GM08714 (cell line): ENCODE results near the gene CST3.

ENCODE experiments used
- H3K4me3 ChIP-seq: fragments of 200-500 bp; sonication (Bioruptor generic); 2 replicates; pipeline ENCODE4 v1.5.1; 2014; ENCODE audit warnings: mild to moderate bottlenecking, low read length, inconsistent platforms
- ZNF274 ChIP-seq: IDR thresholded peaks from 2 replicates; pipeline ENCODE4 v1.6.1; 2012; ENCODE audit warnings: mild to moderate bottlenecking, low read depth, low read length

The CST3 gene

GRCh38 chr20:23655491-23656211, 17.9 kb upstream of the CST3 start:
- TF ChIP-seq ZNF274, result no peak
- H3K4me3 ChIP-seq, result no peak overlapping the region

GRCh38 chr20:23654717-23655116, 17.0 kb upstream of the CST3 start:
- TF ChIP-seq ZNF274, result no peak
- no peak overlapping the region for H3K4me3 ChIP-seq

GRCh38 chr20:23654000-23654399, 16.2 kb upstream of the CST3 start:
- H3K4me3 ChIP-seq, result no peak overlapping the region
- no peak for TF ChIP-seq ZNF274

- no peak overlapping the region for H3K4me3 ChIP-seq
- no peak for TF ChIP-seq ZNF274
These were observed 15.7 kb upstream of the CST3 start for GRCh38 chr20:23653400-23653938.

- no peak overlapping the region for H3K4me3 ChIP-seq
- no peak for TF ChIP-seq ZNF274
These were observed 15.2 kb upstream of the CST3 start for GRCh38 chr20:23652926-23653325.

GRCh38 chr20:23652371-23652770, 14.6 kb upstream of the CST3 start:
- TF ChIP-seq ZNF274, result no peak
- no peak overlapping the region for H3K4me3 ChIP-seq

- TF ChIP-seq ZNF274, result no peak
- no peak overlapping the region for H3K4me3 ChIP-seq
These were observed 13.4 kb upstream of the CST3 start for GRCh38 chr20:23651117-23651516.

- no peak overlapping the region for H3K4me3 ChIP-seq
- no peak for TF ChIP-seq ZNF274
These were observed 12.2 kb upstream of the CST3 start for GRCh38 chr20:23649830-23650417.

- H3K4me3 ChIP-seq, result no peak overlapping the region
- TF ChIP-seq ZNF274, result no peak
These were observed 11.5 kb upstream of the CST3 start for GRCh38 chr20:23649242-23649641.

- TF ChIP-seq ZNF274, result no peak
- H3K4me3 ChIP-seq, result no peak overlapping the region
These were observed 9.6 kb upstream of the CST3 start for GRCh38 chr20:23647346-23647745.

- no peak for TF ChIP-seq ZNF274
- H3K4me3 ChIP-seq, result no peak overlapping the region
These were observed 8.5 kb upstream of the CST3 start for GRCh38 chr20:23646106-23646873.

- H3K4me3 ChIP-seq, result no peak overlapping the region
- TF ChIP-seq ZNF274, result no peak
These were observed 7.8 kb upstream of the CST3 start for GRCh38 chr20:23645575-23645974.

- TF ChIP-seq ZNF274, result no peak
- H3K4me3 ChIP-seq, result no peak overlapping the region
These were observed 6.4 kb upstream of the CST3 start for GRCh38 chr20:23644164-23644563.

- TF ChIP-seq ZNF274, result no peak
- H3K4me3 ChIP-seq, result no peak overlapping the region
These were observed 5.9 kb upstream of the CST3 start for GRCh38 chr20:23643659-23644058.

GRCh38 chr20:23641936-23642751, 4.4 kb upstream of the CST3 start:
- no peak overlapping the region for H3K4me3 ChIP-seq
- no peak for TF ChIP-seq ZNF274
